Fibroblast of lung (primary cell): ENCODE data around the gene SGPL1. TPM values are rescaled to one million over a fixed set of nuclear protein-coding genes. Genes with fewer than 3 reads are reported as not detected.
A peak's percentile ranks its signal among the peaks of the same experiment; 100 is the strongest.

Source experiments
- DNase-seq, 2 donors: peaks; one replicate each; pipeline versions ENCODE4 v3.0.0 to v3.0.0-alpha.2; 2010; ENCODE audit warnings: low read depth in 2 of 2
- H2AFZ ChIP-seq: 2 replicates; pipeline ENCODE4 v1.5.1; 2012; ENCODE audit warnings: low read length, control low read depth, inconsistent platforms
- H3K27ac ChIP-seq: 2 replicates; pipeline ENCODE4 v1.5.1; 2011; ENCODE audit warnings: low read length, control low read depth; ENCODE audit not compliant: insufficient read depth
- H3K27me3 ChIP-seq: 2 replicates; pipeline ENCODE4 v1.5.1; 2011; ENCODE audit warnings: mild to moderate bottlenecking, low read length; ENCODE audit not compliant: control insufficient read depth, insufficient read depth
- H3K36me3 ChIP-seq: 2 replicates; pipeline ENCODE4 v1.5.1; 2011; ENCODE audit warnings: low read length; ENCODE audit not compliant: control insufficient read depth, insufficient read depth
- H3K4me1 ChIP-seq: 2 replicates; pipeline ENCODE4 v1.5.1; 2011; ENCODE audit warnings: low read length; ENCODE audit not compliant: control insufficient read depth, insufficient read depth; ENCODE audit errors: extremely low read depth
- H3K4me2 ChIP-seq: 2 replicates; pipeline ENCODE4 v1.5.1; 2011; ENCODE audit warnings: low read length, control low read depth; ENCODE audit not compliant: insufficient read depth; ENCODE audit errors: extremely low read depth
- H3K4me3 ChIP-seq, 4 experiments: fragments of 200-600 bp in 1 of 4; sonication (generic) in 1 of 4; replicated peaks in 1 of 4; 2 replicates each; pipeline ENCODE4 v1.5.1; 2011 to 2016; ENCODE audit warnings: low read length in 4 of 4, low read depth in 3 of 4, mild to moderate bottlenecking in 3 of 4, control low read depth in 2 of 4, inconsistent platforms in 1 of 4, mixed read lengths in 1 of 4; ENCODE audit not compliant: insufficient read depth in 1 of 4; ENCODE audit errors: control extremely low read depth in 1 of 4
- H3K79me2 ChIP-seq: 2 replicates; pipeline ENCODE4 v1.5.1; 2012; ENCODE audit warnings: mild to moderate bottlenecking, low read length, inconsistent platforms; ENCODE audit not compliant: control insufficient read depth, insufficient read depth
- H3K9ac ChIP-seq: 2 replicates; pipeline ENCODE4 v1.5.1; 2011; ENCODE audit warnings: mild to moderate bottlenecking, low read length, control low read depth; ENCODE audit not compliant: insufficient read depth
- H3K9me3 ChIP-seq: 2 replicates; pipeline ENCODE4 v1.5.1; 2012; ENCODE audit warnings: low read depth, low read length; ENCODE audit not compliant: control insufficient read depth, insufficient read depth
- H4K20me1 ChIP-seq: 2 replicates; pipeline ENCODE4 v1.5.1; 2011; ENCODE audit warnings: low read length; ENCODE audit not compliant: control insufficient read depth, insufficient read depth; ENCODE audit errors: extremely low read depth
- EZH2 ChIP-seq: IDR thresholded peaks from 2 replicates; pipeline ENCODE4 v1.5.1; 2012; ENCODE audit warnings: low read length, control low read depth, mild to moderate bottlenecking; ENCODE audit errors: missing control alignments
- polyA plus RNA-seq, 2 donors: library from polyadenylated mRNA; depleted of rRNA in 1 of 2; stranded (reverse) in 1 of 2; unstranded in 1 of 2; fragments of >200 nt; gene quantifications; 2 replicates each; pipeline ENCODE4 v1.2.1, GENCODE V29; 2011 to 2012; ENCODE audit warnings: missing spikeins in 1 of 2
- total RNA-seq: library from RNA; depleted of rRNA; stranded (reverse); fragments of >200 nt; gene quantifications from 2 replicates; pipeline ENCODE4 v1.2.1, GENCODE V29; 2014
- TF ChIP-seq, protein P1 (sequence below), 2 donors: IDR thresholded peaks in 1 of 2; conservative IDR thresholded peaks in 1 of 2; 1 replicate in 1 of 2; 2 replicates in 1 of 2; pipeline ENCODE4 v1.5.1; 2011 to 2012; ENCODE audit warnings: low read length in 2 of 2, control low read depth in 1 of 2, inconsistent platforms in 1 of 2, low read depth in 1 of 2, mild to moderate bottlenecking in 1 of 2

The SGPL1 gene
- total and polyA plus RNA-seq, 2 donors (not counting 1 experiment from before 2014, with no cell fraction given): 21.2 to 40.3 TPM

DNA sequence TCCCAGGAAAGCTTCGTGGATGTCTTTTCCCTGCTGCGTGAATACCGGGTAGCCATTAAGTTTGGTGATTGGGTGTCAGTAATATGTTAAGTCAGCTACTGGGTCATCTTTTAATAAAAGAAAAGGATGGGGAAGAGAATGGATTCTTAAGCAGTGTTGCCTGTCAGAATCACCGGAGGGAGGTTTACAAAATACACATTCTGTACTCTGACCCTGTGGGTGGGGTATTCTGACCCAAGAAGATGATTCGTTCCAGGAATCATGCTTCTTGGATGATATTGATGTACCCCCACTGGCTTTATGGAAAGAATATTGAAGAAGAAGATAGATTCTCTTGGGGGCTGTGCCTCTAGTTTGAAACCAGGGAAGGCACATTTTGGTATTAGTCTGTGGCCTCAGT is 18.3 kb downstream of the SGPL1 start:
- H2AFZ ChIP-seq: no peak overlapping the region
- H3K36me3 ChIP-seq: no peaks in the 10 kb centered on the region
- no peak overlapping the region for H3K4me3 ChIP-seq
- H4K20me1 ChIP-seq: no peaks in the 10 kb centered on the region
- DNase-seq: no peak
- no peaks in the 10 kb centered on the region for H3K9me3 ChIP-seq
- peaks cover 2% of the 10 kb centered on the region for H3K79me2 ChIP-seq
- peak overlapping the region; percentile 62 for H3K27ac ChIP-seq
- no peaks in the 10 kb centered on the region for H3K27me3 ChIP-seq
- TF ChIP-seq, protein P1, sequence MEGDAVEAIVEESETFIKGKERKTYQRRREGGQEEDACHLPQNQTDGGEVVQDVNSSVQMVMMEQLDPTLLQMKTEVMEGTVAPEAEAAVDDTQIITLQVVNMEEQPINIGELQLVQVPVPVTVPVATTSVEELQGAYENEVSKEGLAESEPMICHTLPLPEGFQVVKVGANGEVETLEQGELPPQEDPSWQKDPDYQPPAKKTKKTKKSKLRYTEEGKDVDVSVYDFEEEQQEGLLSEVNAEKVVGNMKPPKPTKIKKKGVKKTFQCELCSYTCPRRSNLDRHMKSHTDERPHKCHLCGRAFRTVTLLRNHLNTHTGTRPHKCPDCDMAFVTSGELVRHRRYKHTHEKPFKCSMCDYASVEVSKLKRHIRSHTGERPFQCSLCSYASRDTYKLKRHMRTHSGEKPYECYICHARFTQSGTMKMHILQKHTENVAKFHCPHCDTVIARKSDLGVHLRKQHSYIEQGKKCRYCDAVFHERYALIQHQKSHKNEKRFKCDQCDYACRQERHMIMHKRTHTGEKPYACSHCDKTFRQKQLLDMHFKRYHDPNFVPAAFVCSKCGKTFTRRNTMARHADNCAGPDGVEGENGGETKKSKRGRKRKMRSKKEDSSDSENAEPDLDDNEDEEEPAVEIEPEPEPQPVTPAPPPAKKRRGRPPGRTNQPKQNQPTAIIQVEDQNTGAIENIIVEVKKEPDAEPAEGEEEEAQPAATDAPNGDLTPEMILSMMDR (conservative IDR thresholded peaks at IDR 0.05 in 1 of 2, IDR thresholded peaks at IDR 0.05 in 1 of 2; ENCODE audit: low read depth in 1 of 2, low read length in 2 of 2): no peak
- TF ChIP-seq EZH2: no peak
- peaks cover 16% of the 10 kb centered on the region for H3K4me1 ChIP-seq
- H3K4me2 ChIP-seq: peak overlapping the region; percentile 60
- H3K9ac ChIP-seq: no peak overlapping the region

DNA sequence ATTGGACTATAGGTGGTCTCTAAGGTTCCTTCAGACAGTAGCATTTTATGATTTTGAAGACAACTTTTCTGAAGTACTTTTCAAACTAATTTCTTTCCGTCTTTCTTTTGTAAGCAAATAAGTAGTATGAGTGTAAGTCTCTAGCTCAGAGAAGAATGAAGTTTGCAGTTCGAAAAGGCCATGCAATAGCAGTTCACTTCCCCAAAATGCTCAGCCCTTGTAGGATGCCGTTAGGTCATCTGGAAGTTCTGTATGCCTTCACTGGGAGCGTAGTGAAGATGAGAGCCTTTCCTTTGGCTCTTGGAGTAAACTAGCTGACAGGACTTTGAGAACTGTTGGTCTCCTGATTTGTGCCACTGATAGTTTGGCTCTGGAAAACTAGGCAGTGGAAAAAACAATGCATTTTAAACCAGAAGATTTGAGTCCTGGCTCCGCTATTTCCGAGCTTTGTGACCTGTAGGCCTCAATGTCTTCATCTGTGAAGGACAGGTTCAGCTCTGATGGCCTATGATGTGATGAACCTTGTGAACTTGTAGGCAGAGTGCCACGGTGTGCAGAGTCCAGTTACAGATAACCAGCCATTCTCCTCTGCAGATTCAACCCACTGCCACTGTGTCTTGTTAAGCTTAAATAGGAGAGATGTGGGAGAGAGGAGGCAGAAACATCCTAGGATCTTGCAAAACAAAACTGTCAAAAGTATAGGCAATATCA is 18.8 kb downstream of the SGPL1 start:
- Histone ChIP-seq H3K4me2 (no peak overlapping the region), H3K27ac (no peak overlapping the region), H3K9ac (no peak overlapping the region), H3K27me3 (no peaks in the 10 kb centered on the region), H2AFZ (no peak overlapping the region), H3K79me2 (peaks cover 2% of the 10 kb centered on the region), H3K36me3 (no peaks in the 10 kb centered on the region), H3K4me3 (no peak overlapping the region), H3K4me1 (peaks cover 16% of the 10 kb centered on the region), H4K20me1 (no peaks in the 10 kb centered on the region), H3K9me3 (no peaks in the 10 kb centered on the region)
- TF ChIP-seq EZH2: no peak
- TF ChIP-seq, protein P1 (conservative IDR thresholded peaks at IDR 0.05 in 1 of 2, IDR thresholded peaks at IDR 0.05 in 1 of 2; ENCODE audit: low read depth in 1 of 2, low read length in 2 of 2): no peak
- no peak for DNase-seq

DNA sequence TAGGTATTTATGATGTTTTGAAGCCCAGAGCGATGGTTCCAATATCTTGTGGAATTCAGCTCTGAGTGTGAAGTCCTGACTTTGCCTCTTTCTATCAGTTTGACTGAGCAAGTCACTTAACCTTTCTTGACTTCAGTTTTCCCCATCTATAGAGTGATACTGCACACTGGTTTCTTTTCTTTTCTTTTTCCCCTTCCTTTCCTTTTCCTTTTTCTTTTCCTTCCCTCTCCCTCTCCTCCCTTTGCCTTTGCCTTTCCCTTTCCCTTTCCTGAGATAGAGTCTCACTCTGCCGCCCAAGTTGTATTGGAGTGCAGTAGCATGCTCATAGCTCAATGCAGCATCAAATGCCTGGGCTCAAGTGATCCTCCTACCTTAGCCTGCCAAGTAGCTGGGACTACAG is 20.6 kb downstream of the SGPL1 start:
- Histone ChIP-seq H3K27me3 (no peaks in the 10 kb centered on the region), H3K4me3 (no peak overlapping the region), H2AFZ (no peak overlapping the region), H3K4me2 (no peak overlapping the region), H3K4me1 (peaks cover 16% of the 10 kb centered on the region), H3K79me2 (peaks cover 2% of the 10 kb centered on the region), H3K9ac (no peak overlapping the region), H3K9me3 (no peaks in the 10 kb centered on the region), H3K36me3 (no peaks in the 10 kb centered on the region), H3K27ac (no peak overlapping the region), H4K20me1 (no peaks in the 10 kb centered on the region)
- DNase-seq: no peak
- TF ChIP-seq, protein P1 (conservative IDR thresholded peaks at IDR 0.05 in 1 of 2, IDR thresholded peaks at IDR 0.05 in 1 of 2; ENCODE audit: low read depth in 1 of 2, low read length in 2 of 2): no peak
- no peak for TF ChIP-seq EZH2
